Measurements from ENCODE around the gene ACOT12. TPM values are rescaled to one million over a fixed set of nuclear protein-coding genes. Genes with fewer than 3 reads are reported as not detected.

Gene ACOT12
- total and polyA plus RNA-seq, 2 donors (not counting 3 experiments of a cell fraction or from before 2014, with no cell fraction given) = not detected

- Histone ChIP-seq H4K20me1 (replicated peaks; ENCODE audit: control insufficient read depth, extremely low read depth, insufficient read depth, low read length) (no peaks in the 10 kb centered on the region), H3K27me3 (ENCODE audit: control insufficient read depth in 2 of 2, insufficient read depth in 2 of 2, low read length in 2 of 2) (no peaks in the 10 kb centered on the region), H3K79me2 (ENCODE audit: control insufficient read depth, insufficient read depth, low read length) (no peaks in the 10 kb centered on the region), H3K9ac (replicated peaks; ENCODE audit: extremely low read depth, insufficient read depth, low read length) (no peak overlapping the region), H3K36me3 (ENCODE audit: control insufficient read depth in 2 of 2, extremely low read depth in 1 of 2, insufficient read depth in 2 of 2, low read length in 2 of 2) (no peaks in the 10 kb centered on the region), H3K4me3 (replicated peaks in 1 of 3; ENCODE audit: insufficient read depth in 1 of 3, low read depth in 1 of 3, low read length in 3 of 3) (peak overlapping the region in 1 of 3 experiments; percentile 8), H3K27ac (ENCODE audit: insufficient read depth, low read depth, low read length) (peak overlapping the region; percentile 66), H3K4me1 (ENCODE audit: control insufficient read depth, extremely low read depth, insufficient read depth, low read length) (peaks cover 33% of the 10 kb centered on the region), H3K9me3 (replicated peaks; ENCODE audit: control insufficient read depth, insufficient read depth, low read length) (no peaks in the 10 kb centered on the region), H3K4me2 (ENCODE audit: insufficient read depth, low read length) (peak overlapping the region; percentile 77), H3K9me1 (replicated peaks; ENCODE audit: control insufficient read depth, extremely low read depth, insufficient read depth, low read length) (no peaks in the 10 kb centered on the region), H2AFZ (ENCODE audit: low read depth, low read length) (no peak overlapping the region)
- ChIA-PET POLR2A (no interaction called here), CTCF (interaction anchor here (0.8 to 5.5 kb wide), 11 partner anchors 11 to 796 kb away, joined by 3 to 54 read pairs (median 4); partner anchors contain the start of gene SSBP2)
- no TSS peak for BruUV-seq (replicated peaks)
- FAIRE-seq = no peak
- intact Hi-C loops (cut with micrococcal nuclease) (loop anchor here (5.0 to 10.0 kb wide), 2 partner anchors 408 to 835 kb away; no protein-coding TSS in a partner anchor), dilution Hi-C loops (cut with MboI; ENCODE audit: extremely low pct_ligation_motif_present, low sequenced_read_pairs) (no loop called here)
- TF ChIP-seq POLR2A (IDR thresholded peaks at IDR 0.05; ENCODE audit: low read depth, low read length) (no peak), MYC (IDR thresholded peaks at IDR 0.05; ENCODE audit: low read depth, low read length) (no peak), JUN (IDR thresholded peaks at IDR 0.05; ENCODE audit: borderline replicate concordance, insufficient read depth, insufficient read length, low read depth) (no peak), GATA2 (IDR thresholded peaks at IDR 0.05; ENCODE audit: insufficient read depth, insufficient read length, low read depth, low read length) (no peak), EZH2 (IDR thresholded peaks at IDR 0.05; ENCODE audit: borderline replicate concordance, low read depth, low read length, severe bottlenecking) (no peak)
- TF ChIP-seq, protein P1, sequence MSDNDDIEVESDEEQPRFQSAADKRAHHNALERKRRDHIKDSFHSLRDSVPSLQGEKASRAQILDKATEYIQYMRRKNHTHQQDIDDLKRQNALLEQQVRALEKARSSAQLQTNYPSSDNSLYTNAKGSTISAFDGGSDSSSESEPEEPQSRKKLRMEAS (IDR thresholded peaks at IDR 0.05; ENCODE audit: insufficient read depth, insufficient read length) = no peak
- TF ChIP-seq, protein P2, sequence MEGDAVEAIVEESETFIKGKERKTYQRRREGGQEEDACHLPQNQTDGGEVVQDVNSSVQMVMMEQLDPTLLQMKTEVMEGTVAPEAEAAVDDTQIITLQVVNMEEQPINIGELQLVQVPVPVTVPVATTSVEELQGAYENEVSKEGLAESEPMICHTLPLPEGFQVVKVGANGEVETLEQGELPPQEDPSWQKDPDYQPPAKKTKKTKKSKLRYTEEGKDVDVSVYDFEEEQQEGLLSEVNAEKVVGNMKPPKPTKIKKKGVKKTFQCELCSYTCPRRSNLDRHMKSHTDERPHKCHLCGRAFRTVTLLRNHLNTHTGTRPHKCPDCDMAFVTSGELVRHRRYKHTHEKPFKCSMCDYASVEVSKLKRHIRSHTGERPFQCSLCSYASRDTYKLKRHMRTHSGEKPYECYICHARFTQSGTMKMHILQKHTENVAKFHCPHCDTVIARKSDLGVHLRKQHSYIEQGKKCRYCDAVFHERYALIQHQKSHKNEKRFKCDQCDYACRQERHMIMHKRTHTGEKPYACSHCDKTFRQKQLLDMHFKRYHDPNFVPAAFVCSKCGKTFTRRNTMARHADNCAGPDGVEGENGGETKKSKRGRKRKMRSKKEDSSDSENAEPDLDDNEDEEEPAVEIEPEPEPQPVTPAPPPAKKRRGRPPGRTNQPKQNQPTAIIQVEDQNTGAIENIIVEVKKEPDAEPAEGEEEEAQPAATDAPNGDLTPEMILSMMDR (IDR thresholded peaks at IDR 0.05; ENCODE audit: extremely low read depth in 1 of 2, insufficient read depth in 1 of 2, low read depth in 1 of 2, low read length in 2 of 2) = no peak
- no peak for DNase-seq (ENCODE audit: low read depth, low spot score)
Observed at GRCh38 chr5:81429363-81429762, 35.4 kb upstream of the ACOT12 start.
